ENCODE results near the gene IL1RAPL1. TPM values are rescaled to one million over a fixed set of nuclear protein-coding genes. Genes with fewer than 3 reads are reported as not detected.

The IL1RAPL1 gene
- total RNA-seq, 1 experiment from 2014 or later: not detected

- Histone ChIP-seq H3K27ac (ENCODE audit: low read length) (no peak overlapping the region), H3K9me2 (replicated peaks; ENCODE audit: insufficient read depth, low read length) (no peaks in the 10 kb centered on the region), H3K79me2 (ENCODE audit: low read length) (no peaks in the 10 kb centered on the region), H3K4me1 (ENCODE audit: low read length) (no peaks in the 10 kb centered on the region), H3K36me3 (ENCODE audit: insufficient read depth, low read length) (no peaks in the 10 kb centered on the region), H3K4me2 (ENCODE audit: low read depth, low read length, poor library complexity, severe bottlenecking) (no peak overlapping the region), H3K9me3 (ENCODE audit: low read length) (peaks cover 15% of the 10 kb centered on the region), H3K27me3 (ENCODE audit: low read length) (no peaks in the 10 kb centered on the region), H2AFZ (ENCODE audit: low read length) (no peak overlapping the region), H4K20me1 (ENCODE audit: insufficient read depth, low read depth, low read length) (no peaks in the 10 kb centered on the region), H3K9ac (ENCODE audit: low read length) (no peak overlapping the region), H3K4me3 (ENCODE audit: low read length) (no peak overlapping the region)
- DNase-seq: no peak
Measured at GRCh38 chrX:28638775-28639174, 51.5 kb downstream of the IL1RAPL1 start.

GRCh38 chrX:28639451-28639850 lies 52.2 kb downstream of the IL1RAPL1 start:
- no peak overlapping the region for H2AFZ ChIP-seq (ENCODE audit: low read length)
- no peak overlapping the region for H3K4me2 ChIP-seq (ENCODE audit: low read depth, low read length, poor library complexity, severe bottlenecking)
- H3K27me3 ChIP-seq (ENCODE audit: low read length): no peaks in the 10 kb centered on the region
- no peaks in the 10 kb centered on the region for H3K36me3 ChIP-seq (ENCODE audit: insufficient read depth, low read length)
- H3K4me3 ChIP-seq (ENCODE audit: low read length): no peak overlapping the region
- peaks cover 15% of the 10 kb centered on the region for H3K9me3 ChIP-seq (ENCODE audit: low read length)
- no peaks in the 10 kb centered on the region for H3K4me1 ChIP-seq (ENCODE audit: low read length)
- no peak overlapping the region for H3K9ac ChIP-seq (ENCODE audit: low read length)
- H3K79me2 ChIP-seq (ENCODE audit: low read length): no peaks in the 10 kb centered on the region
- H3K27ac ChIP-seq (ENCODE audit: low read length): no peak overlapping the region
- no peaks in the 10 kb centered on the region for H3K9me2 ChIP-seq (replicated peaks; ENCODE audit: insufficient read depth, low read length)
- DNase-seq: no peak
- no peaks in the 10 kb centered on the region for H4K20me1 ChIP-seq (ENCODE audit: insufficient read depth, low read depth, low read length)

- peaks cover 19% of the 10 kb centered on the region for H3K9me3 ChIP-seq (ENCODE audit: low read length)
- no peak overlapping the region for H2AFZ ChIP-seq (ENCODE audit: low read length)
- H3K4me3 ChIP-seq (ENCODE audit: low read length): no peak overlapping the region
Measured at GRCh38 chrX:28649541-28649940, 62.3 kb downstream of the IL1RAPL1 start.

GRCh38 chrX:28651186-28651585 lies 63.9 kb downstream of the IL1RAPL1 start:
- H3K4me2 ChIP-seq (ENCODE audit: low read depth, low read length, poor library complexity, severe bottlenecking): no peak overlapping the region
- no peaks in the 10 kb centered on the region for H3K4me1 ChIP-seq (ENCODE audit: low read length)
- H3K9me2 ChIP-seq (replicated peaks; ENCODE audit: insufficient read depth, low read length): no peaks in the 10 kb centered on the region
- no peak for DNase-seq
- no peak overlapping the region for H2AFZ ChIP-seq (ENCODE audit: low read length)
- no peaks in the 10 kb centered on the region for H3K36me3 ChIP-seq (ENCODE audit: insufficient read depth, low read length)
- peaks cover 22% of the 10 kb centered on the region for H3K9me3 ChIP-seq (ENCODE audit: low read length)
- no peak overlapping the region for H3K4me3 ChIP-seq (ENCODE audit: low read length)
- H3K27ac ChIP-seq (ENCODE audit: low read length): no peak overlapping the region
- no peaks in the 10 kb centered on the region for H3K79me2 ChIP-seq (ENCODE audit: low read length)
- no peaks in the 10 kb centered on the region for H3K27me3 ChIP-seq (ENCODE audit: low read length)
- no peak overlapping the region for H3K9ac ChIP-seq (ENCODE audit: low read length)
- no peaks in the 10 kb centered on the region for H4K20me1 ChIP-seq (ENCODE audit: insufficient read depth, low read depth, low read length)

More at GRCh38 chrX:28649541-28649940, 62.3 kb downstream of the IL1RAPL1 start:
- Histone ChIP-seq H3K36me3 (ENCODE audit: insufficient read depth, low read length) (no peaks in the 10 kb centered on the region), H4K20me1 (ENCODE audit: insufficient read depth, low read depth, low read length) (no peaks in the 10 kb centered on the region), H3K27me3 (ENCODE audit: low read length) (no peaks in the 10 kb centered on the region), H3K9ac (ENCODE audit: low read length) (no peak overlapping the region), H3K79me2 (ENCODE audit: low read length) (no peaks in the 10 kb centered on the region), H3K9me2 (replicated peaks; ENCODE audit: insufficient read depth, low read length) (no peaks in the 10 kb centered on the region), H3K27ac (ENCODE audit: low read length) (no peak overlapping the region), H3K4me2 (ENCODE audit: low read depth, low read length, poor library complexity, severe bottlenecking) (no peak overlapping the region), H3K4me1 (ENCODE audit: low read length) (no peaks in the 10 kb centered on the region)
- DNase-seq: no peak

- H3K4me3 ChIP-seq (ENCODE audit: low read length): no peak overlapping the region
- no peak overlapping the region for H2AFZ ChIP-seq (ENCODE audit: low read length)
- DNase-seq: peak; percentile 49
- H3K27ac ChIP-seq (ENCODE audit: low read length): no peak overlapping the region
- H3K4me1 ChIP-seq (ENCODE audit: low read length): no peaks in the 10 kb centered on the region
- H3K27me3 ChIP-seq (ENCODE audit: low read length): no peaks in the 10 kb centered on the region
- H3K4me2 ChIP-seq (ENCODE audit: low read depth, low read length, poor library complexity, severe bottlenecking): no peak overlapping the region
- no peaks in the 10 kb centered on the region for H4K20me1 ChIP-seq (ENCODE audit: insufficient read depth, low read depth, low read length)
- H3K9ac ChIP-seq (ENCODE audit: low read length): no peak overlapping the region
- H3K9me3 ChIP-seq (ENCODE audit: low read length): peaks cover 9% of the 10 kb centered on the region; the same call in 1 of the 2 replicates
- H3K36me3 ChIP-seq (ENCODE audit: insufficient read depth, low read length): no peaks in the 10 kb centered on the region
- H3K79me2 ChIP-seq (ENCODE audit: low read length): no peaks in the 10 kb centered on the region
- H3K9me2 ChIP-seq (replicated peaks; ENCODE audit: insufficient read depth, low read length): no peaks in the 10 kb centered on the region
Measured at GRCh38 chrX:28659269-28659668, 72.0 kb downstream of the IL1RAPL1 start.

GRCh38 chrX:28665778-28666177 lies 78.5 kb downstream of the IL1RAPL1 start:
- Histone ChIP-seq H3K27me3 (ENCODE audit: low read length) (no peaks in the 10 kb centered on the region), H3K4me2 (ENCODE audit: low read depth, low read length, poor library complexity, severe bottlenecking) (no peak overlapping the region), H3K27ac (ENCODE audit: low read length) (no peak overlapping the region), H3K79me2 (ENCODE audit: low read length) (no peaks in the 10 kb centered on the region), H3K4me3 (ENCODE audit: low read length) (no peak overlapping the region), H3K4me1 (ENCODE audit: low read length) (no peaks in the 10 kb centered on the region), H3K9me2 (replicated peaks; ENCODE audit: insufficient read depth, low read length) (no peaks in the 10 kb centered on the region), H4K20me1 (ENCODE audit: insufficient read depth, low read depth, low read length) (no peaks in the 10 kb centered on the region), H3K9ac (ENCODE audit: low read length) (no peak overlapping the region), H3K36me3 (ENCODE audit: insufficient read depth, low read length) (no peaks in the 10 kb centered on the region), H2AFZ (ENCODE audit: low read length) (no peak overlapping the region), H3K9me3 (ENCODE audit: low read length) (peaks cover 7% of the 10 kb centered on the region; the same call in 1 of the 2 replicates)
- DNase-seq: no peak

GRCh38 chrX:28668303-28668702 lies 81.1 kb downstream of the IL1RAPL1 start:
- Histone ChIP-seq H3K9me2 (replicated peaks; ENCODE audit: insufficient read depth, low read length) (no peaks in the 10 kb centered on the region), H3K4me1 (ENCODE audit: low read length) (no peaks in the 10 kb centered on the region), H3K9me3 (ENCODE audit: low read length) (peaks cover 9% of the 10 kb centered on the region; the same call in 1 of the 2 replicates), H4K20me1 (ENCODE audit: insufficient read depth, low read depth, low read length) (no peaks in the 10 kb centered on the region), H3K27me3 (ENCODE audit: low read length) (no peaks in the 10 kb centered on the region), H3K4me3 (ENCODE audit: low read length) (no peak overlapping the region), H3K9ac (ENCODE audit: low read length) (no peak overlapping the region), H3K79me2 (ENCODE audit: low read length) (no peaks in the 10 kb centered on the region), H3K36me3 (ENCODE audit: insufficient read depth, low read length) (no peaks in the 10 kb centered on the region), H2AFZ (ENCODE audit: low read length) (no peak overlapping the region), H3K4me2 (ENCODE audit: low read depth, low read length, poor library complexity, severe bottlenecking) (no peak overlapping the region), H3K27ac (ENCODE audit: low read length) (no peak overlapping the region)
- DNase-seq: no peak

- Histone ChIP-seq H2AFZ (ENCODE audit: low read length) (no peak overlapping the region), H3K9me3 (ENCODE audit: low read length) (peaks cover 15% of the 10 kb centered on the region; the same call in 1 of the 2 replicates), H3K4me2 (ENCODE audit: low read depth, low read length, poor library complexity, severe bottlenecking) (no peak overlapping the region), H3K9ac (ENCODE audit: low read length) (no peak overlapping the region), H3K79me2 (ENCODE audit: low read length) (no peaks in the 10 kb centered on the region), H3K36me3 (ENCODE audit: insufficient read depth, low read length) (no peaks in the 10 kb centered on the region), H3K4me3 (ENCODE audit: low read length) (no peak overlapping the region), H3K9me2 (replicated peaks; ENCODE audit: insufficient read depth, low read length) (no peaks in the 10 kb centered on the region), H3K4me1 (ENCODE audit: low read length) (no peaks in the 10 kb centered on the region), H4K20me1 (ENCODE audit: insufficient read depth, low read depth, low read length) (no peaks in the 10 kb centered on the region), H3K27me3 (ENCODE audit: low read length) (no peaks in the 10 kb centered on the region), H3K27ac (ENCODE audit: low read length) (no peak overlapping the region)
- no peak for DNase-seq
Measured at GRCh38 chrX:28668957-28669356, 81.7 kb downstream of the IL1RAPL1 start.

GRCh38 chrX:28670074-28670473 lies 82.8 kb downstream of the IL1RAPL1 start:
- Histone ChIP-seq H3K9me3 (ENCODE audit: low read length) (peaks cover 11% of the 10 kb centered on the region; the same call in 1 of the 2 replicates), H3K36me3 (ENCODE audit: insufficient read depth, low read length) (no peaks in the 10 kb centered on the region), H3K79me2 (ENCODE audit: low read length) (no peaks in the 10 kb centered on the region), H4K20me1 (ENCODE audit: insufficient read depth, low read depth, low read length) (no peaks in the 10 kb centered on the region), H3K9me2 (replicated peaks; ENCODE audit: insufficient read depth, low read length) (no peaks in the 10 kb centered on the region), H3K4me2 (ENCODE audit: low read depth, low read length, poor library complexity, severe bottlenecking) (no peak overlapping the region), H2AFZ (ENCODE audit: low read length) (no peak overlapping the region), H3K27ac (ENCODE audit: low read length) (no peak overlapping the region), H3K4me1 (ENCODE audit: low read length) (no peaks in the 10 kb centered on the region), H3K9ac (ENCODE audit: low read length) (no peak overlapping the region), H3K4me3 (ENCODE audit: low read length) (no peak overlapping the region), H3K27me3 (ENCODE audit: low read length) (no peaks in the 10 kb centered on the region)
- no peak for DNase-seq

Measured in Karpas-422 (cell line).